ENCODE data around the gene L3MBTL4.

L3MBTL4 gene

GRCh38 chr18:6336239-6336638, 78.5 kb downstream of the L3MBTL4 start:
- no peak overlapping the region for H3K4me3 ChIP-seq (ENCODE audit: control insufficient read depth, low read depth, low read length)
- no peak for TF ChIP-seq CTCF (conservative IDR thresholded peaks at IDR 0.05; ENCODE audit: control insufficient read depth, insufficient read depth, low read depth, low read length)
- DNase-seq (ENCODE audit: low read depth), result no peak

- no peak overlapping the region for H3K4me3 ChIP-seq (ENCODE audit: control insufficient read depth, low read depth, low read length)
- DNase-seq (ENCODE audit: low read depth), result no peak
- TF ChIP-seq CTCF (conservative IDR thresholded peaks at IDR 0.05; ENCODE audit: control insufficient read depth, insufficient read depth, low read depth, low read length), result no peak
These were observed 80.7 kb downstream of the L3MBTL4 start for GRCh38 chr18:6333981-6334380.

GRCh38 chr18:6331872-6332271, 82.8 kb downstream of the L3MBTL4 start:
- no peak for DNase-seq (ENCODE audit: low read depth)
- H3K4me3 ChIP-seq (ENCODE audit: control insufficient read depth, low read depth, low read length), result no peak overlapping the region
- TF ChIP-seq CTCF (conservative IDR thresholded peaks at IDR 0.05; ENCODE audit: control insufficient read depth, insufficient read depth, low read depth, low read length), result no peak

GRCh38 chr18:6330786-6331185, 83.9 kb downstream of the L3MBTL4 start:
- no peak overlapping the region for H3K4me3 ChIP-seq (ENCODE audit: control insufficient read depth, low read depth, low read length)
- TF ChIP-seq CTCF (conservative IDR thresholded peaks at IDR 0.05; ENCODE audit: control insufficient read depth, insufficient read depth, low read depth, low read length), result no peak
- no peak for DNase-seq (ENCODE audit: low read depth)

- no peak for DNase-seq (ENCODE audit: low read depth)
- H3K4me3 ChIP-seq (ENCODE audit: control insufficient read depth, low read depth, low read length), result no peak overlapping the region
- TF ChIP-seq CTCF (conservative IDR thresholded peaks at IDR 0.05; ENCODE audit: control insufficient read depth, insufficient read depth, low read depth, low read length), result no peak
These were observed 86.1 kb downstream of the L3MBTL4 start for GRCh38 chr18:6328621-6329010.

GRCh38 chr18:6327895-6328620, 86.7 kb downstream of the L3MBTL4 start:
- TF ChIP-seq CTCF (conservative IDR thresholded peaks at IDR 0.05; ENCODE audit: control insufficient read depth, insufficient read depth, low read depth, low read length), result no peak
- no peak for DNase-seq (ENCODE audit: low read depth)
- no peak overlapping the region for H3K4me3 ChIP-seq (ENCODE audit: control insufficient read depth, low read depth, low read length)

GRCh38 chr18:6327485-6327884, 87.2 kb downstream of the L3MBTL4 start:
- no peak for TF ChIP-seq CTCF (conservative IDR thresholded peaks at IDR 0.05; ENCODE audit: control insufficient read depth, insufficient read depth, low read depth, low read length)
- H3K4me3 ChIP-seq (ENCODE audit: control insufficient read depth, low read depth, low read length), result no peak overlapping the region
- no peak for DNase-seq (ENCODE audit: low read depth)

Measured in fibroblast of mammary gland (primary cell).